IMR-90 (cell line): ENCODE data around the gene TSC22D4. TPM values are rescaled to one million over a fixed set of nuclear protein-coding genes. Genes with fewer than 3 reads are reported as not detected.

Experiments used
- ATAC-seq: fragments of 200-7000 bp; cut with Tn5 transposase; 2 replicates; pipeline ENCODE4 v1.9.1; 2020; ENCODE audit warnings: low read depth, mild to moderate bottlenecking, moderate library complexity
- BruUV-seq: library from RNA; stranded (reverse); fragments of 400-500 nt; replicated peaks from 2 replicates; lab custom pipeline; 2021; lab: Mats Ljungman, UMichigan
- CTCF ChIA-PET: fragments of 300-600 bp; formaldehyde crosslinking; extraction: SDS; loops from one replicate; lab custom pipeline; 2021; ENCODE audit warnings: antibody characterized with exemption; lab: Yijun Ruan, JAX
- POLR2A ChIA-PET: fragments of 300-600 bp; sonication (Branson Sonifier 250); formaldehyde crosslinking; loops from one replicate; lab custom pipeline; 2022; ENCODE audit warnings: antibody characterized with exemption; ENCODE audit not compliant: unreplicated experiment; lab: Charles Lee
- DNase-seq: peaks from one replicate; pipeline ENCODE4 v3.0.0; 2013
- H2AFZ ChIP-seq: replicated peaks from 2 replicates; pipeline ENCODE3; 2013; ENCODE audit warnings: low read length, mild to moderate bottlenecking; ENCODE audit not compliant: poor library complexity
- H2AK5ac ChIP-seq: 2 replicates; pipeline ENCODE4 v1.6.1; 2013; ENCODE audit warnings: low read depth, low read length, inconsistent platforms
- H2AK9ac ChIP-seq: replicated peaks from 2 replicates; pipeline ENCODE3; 2013; ENCODE audit warnings: mild to moderate bottlenecking, low read depth, low read length, moderate library complexity; ENCODE audit not compliant: poor library complexity
- H2BK120ac ChIP-seq: 2 replicates; pipeline ENCODE4 v1.6.1; 2013; ENCODE audit warnings: low read depth, low read length, inconsistent platforms
- H2BK15ac ChIP-seq: 3 replicates; pipeline ENCODE4 v1.6.1; 2013; ENCODE audit warnings: low read depth, low read length, inconsistent platforms
- H2BK20ac ChIP-seq: 2 replicates; pipeline ENCODE4 v1.6.1; 2013; ENCODE audit warnings: low read depth, mild to moderate bottlenecking, inconsistent platforms, low read length, moderate library complexity
- H2BK5ac ChIP-seq: 2 replicates; pipeline ENCODE4 v1.6.1; 2013; ENCODE audit warnings: mild to moderate bottlenecking, low read depth, low read length, inconsistent platforms; ENCODE audit not compliant: poor library complexity, severe bottlenecking
- H3K14ac ChIP-seq: replicated peaks from 2 replicates; pipeline ENCODE4 v1.6.1; 2013; ENCODE audit warnings: low read depth, low read length, inconsistent platforms
- H3K18ac ChIP-seq: 2 replicates; pipeline ENCODE4 v1.6.1; 2013; ENCODE audit warnings: low read depth, low read length, control low read depth
- H3K23ac ChIP-seq: 2 replicates; pipeline ENCODE4 v1.6.1; 2013; ENCODE audit warnings: low read depth, low read length, inconsistent platforms
- H3K27ac ChIP-seq: 2 replicates; pipeline ENCODE4 v1.5.1; 2013; ENCODE audit warnings: mild to moderate bottlenecking, control low read depth, low read length; ENCODE audit not compliant: insufficient read depth
- H3K27me3 ChIP-seq: 2 replicates; pipeline ENCODE4 v1.6.1; 2013; ENCODE audit warnings: low read length; ENCODE audit not compliant: control insufficient read depth, insufficient read depth
- H3K36me3 ChIP-seq: 2 replicates; pipeline ENCODE4 v1.6.1; 2013; ENCODE audit warnings: low read length, mixed read lengths; ENCODE audit not compliant: control insufficient read depth, insufficient read depth
- H3K4ac ChIP-seq: 2 replicates; pipeline ENCODE4 v1.6.1; 2013; ENCODE audit warnings: low read depth, low read length, inconsistent platforms
- H3K4me1 ChIP-seq: 2 replicates; pipeline ENCODE4 v1.6.1; 2013; ENCODE audit warnings: low read length, mixed read lengths; ENCODE audit not compliant: control insufficient read depth, insufficient read depth
- H3K4me2 ChIP-seq: 2 replicates; pipeline ENCODE4 v1.6.1; 2013; ENCODE audit warnings: low read depth, mild to moderate bottlenecking, control low read depth, low read length, moderate library complexity
- H3K4me3 ChIP-seq: 2 replicates; pipeline ENCODE4 v1.5.1; 2013; ENCODE audit warnings: low read depth, mild to moderate bottlenecking, control low read depth, low read length, moderate library complexity; ENCODE audit not compliant: insufficient read depth
- H3K56ac ChIP-seq: 2 replicates; pipeline ENCODE4 v1.6.1; 2013; ENCODE audit warnings: low read length, inconsistent platforms; ENCODE audit not compliant: insufficient read depth; ENCODE audit errors: extremely low read depth
- H3K79me1 ChIP-seq, 2 experiments: 2 replicates each; pipeline ENCODE4 v1.6.1; 2013; ENCODE audit warnings: low read length in 2 of 2, inconsistent platforms in 1 of 2, low read depth in 1 of 2
- H3K9ac ChIP-seq: 2 replicates; pipeline ENCODE4 v1.6.1; 2013; ENCODE audit warnings: low read depth, low read length, control low read depth
- H3K9me1 ChIP-seq: 2 replicates; pipeline ENCODE4 v1.6.1; 2013; ENCODE audit warnings: low read length, inconsistent platforms; ENCODE audit not compliant: insufficient read depth
- H3K9me3 ChIP-seq: 2 replicates; pipeline ENCODE4 v1.6.1; 2013; ENCODE audit warnings: low read length; ENCODE audit not compliant: control insufficient read depth, insufficient read depth
- H4K20me1 ChIP-seq: 2 replicates; pipeline ENCODE4 v1.6.1; 2013; ENCODE audit warnings: low read length, inconsistent platforms; ENCODE audit not compliant: insufficient read depth
- H4K5ac ChIP-seq: 2 replicates; pipeline ENCODE4 v1.6.1; 2013; ENCODE audit warnings: mild to moderate bottlenecking, low read depth, low read length, control low read depth
- H4K8ac ChIP-seq, 2 experiments: 2 replicates each; pipeline ENCODE4 v1.6.1; 2013; ENCODE audit warnings: low read depth in 2 of 2, low read length in 2 of 2, control low read depth in 1 of 2, inconsistent platforms in 1 of 2
- H4K91ac ChIP-seq: 2 replicates; pipeline ENCODE4 v1.6.1; 2013; ENCODE audit warnings: low read depth, low read length, inconsistent platforms; ENCODE audit not compliant: insufficient read depth
- BHLHE40 ChIP-seq: fragments of 150-350 bp; IDR thresholded peaks from 2 replicates; pipeline ENCODE4 v1.6.1; 2016; ENCODE audit warnings: mild to moderate bottlenecking, low read depth, low read length
- CEBPB ChIP-seq: IDR thresholded peaks from 2 replicates; pipeline ENCODE4 v1.6.1; 2012; ENCODE audit warnings: low read depth, low read length, improper control_type of control experiment
- CHD1 ChIP-seq: IDR thresholded peaks from 2 replicates; pipeline ENCODE4 v1.6.1; 2012; ENCODE audit warnings: low read depth, low read length, improper control_type of control experiment
- CTCF ChIP-seq: conservative IDR thresholded peaks from 2 replicates; pipeline ENCODE4 v1.5.1; 2012; ENCODE audit warnings: mild to moderate bottlenecking, low read depth, low read length, improper control_type of control experiment
- ELK1 ChIP-seq: fragments of 150-350 bp; IDR thresholded peaks from 2 replicates; pipeline ENCODE4 v1.6.1; 2016; ENCODE audit warnings: low read depth, mild to moderate bottlenecking, low read length, moderate library complexity, borderline replicate concordance
- FOS ChIP-seq: fragments of 150-350 bp; IDR thresholded peaks from 2 replicates; pipeline ENCODE4 v1.6.1; 2016; ENCODE audit warnings: low read depth, low read length
- MAFK ChIP-seq: IDR thresholded peaks from 2 replicates; pipeline ENCODE4 v1.6.1; 2012; ENCODE audit warnings: low read depth, low read length, improper control_type of control experiment
- MAZ ChIP-seq: IDR thresholded peaks from 2 replicates; pipeline ENCODE4 v1.6.1; 2012; ENCODE audit warnings: low read depth, mild to moderate bottlenecking, low read length, improper control_type of control experiment, moderate library complexity, borderline replicate concordance
- MXI1 ChIP-seq: IDR thresholded peaks from 2 replicates; pipeline ENCODE4 v1.6.1; 2012; ENCODE audit warnings: low read depth, mild to moderate bottlenecking, low read length, moderate library complexity, borderline replicate concordance
- NFE2L2 ChIP-seq: fragments of 150-350 bp; IDR thresholded peaks from 2 replicates; pipeline ENCODE4 v1.6.1; 2016; ENCODE audit warnings: low read depth, mild to moderate bottlenecking, low read length
- POLR2A ChIP-seq: IDR thresholded peaks from 2 replicates; pipeline ENCODE4 v1.6.1; 2012; ENCODE audit warnings: mild to moderate bottlenecking, low read depth, low read length
- RAD21 ChIP-seq: IDR thresholded peaks from 2 replicates; pipeline ENCODE4 v1.6.1; 2012; ENCODE audit warnings: low read length, improper control_type of control experiment
- RCOR1 ChIP-seq: IDR thresholded peaks from 2 replicates; pipeline ENCODE4 v1.6.1; 2012; ENCODE audit warnings: mild to moderate bottlenecking, low read length, improper control_type of control experiment; ENCODE audit not compliant: insufficient replicate concordance
- RFX5 ChIP-seq: IDR thresholded peaks from 2 replicates; pipeline ENCODE4 v1.8.0; 2012; ENCODE audit warnings: low read depth, mild to moderate bottlenecking, low read length, moderate library complexity
- SMC3 ChIP-seq: fragments of 150-350 bp; IDR thresholded peaks from 2 replicates; pipeline ENCODE4 v1.6.1; 2016; ENCODE audit warnings: low read depth, mild to moderate bottlenecking, antibody characterized with exemption, low read length, moderate library complexity
- USF2 ChIP-seq: fragments of 150-350 bp; IDR thresholded peaks from 2 replicates; pipeline ENCODE4 v1.6.1; 2017; ENCODE audit warnings: mild to moderate bottlenecking, antibody characterized with exemption, low read length, low read depth
- WGBS, 2 experiments: methylation state at CpG; one replicate each; pipeline versions ENCODE4 v1.1.5 to v1.1.7; 2013; ENCODE audit warnings: missing lambda C conversion rate in 2 of 2; ENCODE audit not compliant: insufficient read length in 1 of 2; ENCODE audit errors: extremely low coverage in 2 of 2; 5-methylcytosine and 5-hydroxymethylcytosine counted together
- dilution Hi-C: fragments of 300-500 bp; cut with HindIII; formaldehyde crosslinking; loops from one replicate; pipeline ENCODE4 v1.14.3; 2018; ENCODE audit warnings: low sequenced_read_pairs; ENCODE audit not compliant: unreplicated experiment
- in situ Hi-C: fragments of 300-500 bp; cut with MboI; formaldehyde crosslinking; loops from 3 replicates; pipeline ENCODE4 v1.14.3; 2019; ENCODE audit warnings: low sequenced_read_pairs, inconsistent platforms, mixed read lengths
- intact Hi-C: fragments of 100-400 bp; cut with micrococcal nuclease; formaldehyde crosslinking; loops from 2 replicates; pipeline ENCODE4 v1.10.0; 2022
- polyA plus RNA-seq, 3 experiments: library from polyadenylated mRNA; depleted of rRNA; stranded (reverse); fragments of >200 nt; gene quantifications; 2 replicates each; pipeline ENCODE4 v1.2.3, GENCODE V29; 2012; ENCODE audit warnings: low replicate concordance in 1 of 3
- total RNA-seq: library from RNA; depleted of rRNA; stranded (reverse); fragments of >200 nt; gene quantifications from 2 replicates; pipeline ENCODE4 v1.2.3, GENCODE V29; 2012

The TSC22D4 gene
- total and polyA plus RNA-seq, 2 of the 4 experiments (the other 2 are of a cell fraction): 9.3 to 29.9 TPM

DNA sequence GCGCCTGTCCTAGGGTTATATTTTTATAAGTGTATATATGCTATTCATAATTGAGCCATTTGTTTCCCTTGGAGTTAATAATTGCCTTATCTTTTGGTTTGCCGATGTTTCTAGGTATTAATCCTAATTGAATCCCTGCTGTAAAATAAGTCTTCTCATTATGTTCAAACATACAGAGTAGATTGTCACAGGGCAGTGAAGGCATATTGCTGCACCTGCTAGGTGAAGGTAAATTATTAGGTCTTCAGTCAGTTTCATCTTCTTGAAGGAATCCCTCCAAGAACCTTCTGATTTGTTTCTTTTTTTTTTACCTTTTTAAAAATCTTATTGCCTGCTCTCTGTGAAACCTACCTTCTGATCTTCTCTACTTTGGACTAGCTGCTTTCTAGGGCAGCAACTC lies 42.1 kb upstream of the TSC22D4 start:
- Histone ChIP-seq H3K9me3 (no peaks in the 10 kb centered on the region), H3K23ac (no peak overlapping the region), H3K4me2 (no peak overlapping the region), H3K36me3 (no peaks in the 10 kb centered on the region), H3K4ac (no peak overlapping the region), H2BK5ac (no peak overlapping the region), H2BK15ac (no peak overlapping the region), H4K91ac (no peak overlapping the region), H3K27ac (no peak overlapping the region), H2AFZ (no peak overlapping the region), H3K56ac (no peak overlapping the region), H4K8ac (no peak overlapping the region), H4K5ac (no peak overlapping the region), H2AK5ac (no peak overlapping the region), H3K9ac (no peak overlapping the region), H3K18ac (no peak overlapping the region), H3K4me3 (no peak overlapping the region), H3K9me1 (no peaks in the 10 kb centered on the region), H2BK120ac (no peak overlapping the region), H3K79me1 (no peaks in the 10 kb centered on the region), H4K20me1 (no peaks in the 10 kb centered on the region), H3K27me3 (peaks cover 6% of the 10 kb centered on the region), H2BK20ac (no peak overlapping the region), H3K14ac (no peak overlapping the region), H2AK9ac (no peak overlapping the region), H3K4me1 (no peaks in the 10 kb centered on the region; the same call in 1 of the 2 replicates)
- dilution Hi-C loops: no loop called here
- BruUV-seq: no TSS peak
- WGBS, 2 experiments: no CpG with 5 or more reads among the region's 2 CpGs
- in situ Hi-C loops: no loop called here
- TF ChIP-seq RAD21 (no peak), MAZ (no peak), SMC3 (no peak), RFX5 (no peak), RCOR1 (no peak), CHD1 (no peak), POLR2A (no peak), MAFK (no peak), FOS (no peak), CEBPB (no peak), MXI1 (no peak), USF2 (no peak), BHLHE40 (no peak), CTCF (no peak), ELK1 (no peak), NFE2L2 (no peak)
- ATAC-seq: no peak
- no peak for DNase-seq
- intact Hi-C loops: no loop called here
- ChIA-PET POLR2A (no interaction called here), CTCF (interaction anchor here (0.6 kb wide), 1 partner anchor 1783 kb away, joined by 3 read pairs; no protein-coding TSS in a partner anchor)
